ENCODE results near the gene ZDHHC8.

Gene ZDHHC8

DNA sequence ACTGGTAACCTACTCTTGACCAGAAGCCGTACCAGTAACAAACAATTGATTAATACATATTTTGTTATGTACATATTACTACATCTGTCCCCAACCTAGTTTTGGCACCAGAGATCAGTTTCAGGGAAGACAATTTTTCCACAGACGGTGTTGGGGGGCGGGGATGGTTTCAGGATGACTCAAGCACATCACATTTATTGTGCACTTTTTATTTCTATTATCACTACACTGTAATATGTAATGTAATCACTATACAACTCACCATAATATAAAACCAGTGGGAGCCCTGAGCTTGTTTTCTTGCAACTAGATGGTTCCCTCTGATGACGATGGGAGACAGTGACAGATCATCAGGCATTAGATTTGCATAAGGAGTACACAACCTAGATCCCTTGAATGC is 36.1 kb upstream of the ZDHHC8 start:
- no peak for DNase-seq (ENCODE audit: low read depth in 2 of 3, low spot score in 2 of 3)

GRCh38 chr22:20096574-20097420 is 34.8 kb upstream of the ZDHHC8 start:
- DNase-seq (ENCODE audit: low read depth in 2 of 3, low spot score in 2 of 3), result no peak

DNA sequence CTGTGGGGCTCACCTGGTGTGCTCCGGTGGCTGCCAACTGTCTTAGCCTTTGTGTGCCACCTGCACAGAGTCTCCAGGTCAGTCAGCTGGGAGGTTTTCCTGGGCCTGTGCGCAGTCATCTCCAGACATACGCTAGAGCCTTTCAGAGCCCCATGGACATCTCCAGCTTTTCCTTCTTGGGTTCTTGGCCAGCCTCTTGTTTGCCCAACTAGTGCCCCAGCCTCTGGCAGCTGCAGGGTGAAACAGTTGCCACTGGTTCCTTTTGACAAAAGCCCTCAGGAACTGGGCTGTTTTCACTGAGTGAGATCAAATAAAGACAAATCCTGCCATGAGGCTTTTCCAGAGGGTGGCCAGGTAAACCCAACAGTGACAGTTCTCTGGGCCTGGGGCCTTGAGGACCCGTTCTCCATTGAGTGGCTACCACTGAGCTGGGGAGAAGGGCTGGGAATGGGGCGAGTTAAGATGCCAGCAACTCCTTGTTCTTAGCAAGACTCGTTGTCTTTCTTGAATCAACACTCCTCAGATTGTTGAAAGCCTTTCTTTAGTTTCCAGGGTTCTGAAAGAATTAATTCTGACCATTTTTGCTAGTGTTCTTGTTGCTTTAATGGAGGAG is 32.4 kb upstream of the ZDHHC8 start:
- no peak for DNase-seq (ENCODE audit: low read depth in 2 of 3, low spot score in 2 of 3)

GRCh38 chr22:20101638-20102037 is 30.0 kb upstream of the ZDHHC8 start:
- DNase-seq (ENCODE audit: low read depth in 2 of 3, low spot score in 2 of 3), result no peak

DNA sequence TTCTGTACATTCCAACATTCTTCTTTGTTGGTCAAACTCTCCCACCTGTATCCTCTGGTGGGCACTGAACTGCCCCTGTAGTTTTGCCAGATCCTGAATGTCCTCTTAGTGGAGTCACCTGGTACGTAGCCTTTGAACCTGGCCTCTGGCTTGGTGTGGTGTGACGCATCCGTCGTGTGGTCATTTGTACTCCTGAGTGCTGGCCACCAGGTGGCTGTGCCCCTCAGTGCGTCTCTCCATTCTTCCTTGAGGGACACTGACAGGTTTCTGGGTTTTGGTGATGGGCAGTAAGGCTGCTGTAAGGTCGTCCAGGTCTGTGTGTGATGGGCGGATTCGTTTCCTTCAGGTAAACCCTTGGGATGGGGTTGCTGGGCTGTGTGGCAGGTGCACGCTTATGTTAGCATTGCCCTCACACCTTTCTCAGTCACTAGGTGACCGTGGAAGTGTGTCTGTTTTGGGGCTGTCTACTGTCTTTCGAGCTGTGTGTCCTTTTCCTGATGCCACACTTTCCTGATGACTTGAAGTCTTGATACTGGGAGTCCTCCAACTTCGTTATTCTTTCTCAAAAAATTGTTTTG is 29.3 kb upstream of the ZDHHC8 start:
- DNase-seq (ENCODE audit: low read depth in 2 of 3, low spot score in 2 of 3), result no peak

- no peak for DNase-seq (ENCODE audit: low read depth in 2 of 3, low spot score in 2 of 3)
These were observed 26.0 kb upstream of the ZDHHC8 start for GRCh38 chr22:20105456-20106204.

DNA sequence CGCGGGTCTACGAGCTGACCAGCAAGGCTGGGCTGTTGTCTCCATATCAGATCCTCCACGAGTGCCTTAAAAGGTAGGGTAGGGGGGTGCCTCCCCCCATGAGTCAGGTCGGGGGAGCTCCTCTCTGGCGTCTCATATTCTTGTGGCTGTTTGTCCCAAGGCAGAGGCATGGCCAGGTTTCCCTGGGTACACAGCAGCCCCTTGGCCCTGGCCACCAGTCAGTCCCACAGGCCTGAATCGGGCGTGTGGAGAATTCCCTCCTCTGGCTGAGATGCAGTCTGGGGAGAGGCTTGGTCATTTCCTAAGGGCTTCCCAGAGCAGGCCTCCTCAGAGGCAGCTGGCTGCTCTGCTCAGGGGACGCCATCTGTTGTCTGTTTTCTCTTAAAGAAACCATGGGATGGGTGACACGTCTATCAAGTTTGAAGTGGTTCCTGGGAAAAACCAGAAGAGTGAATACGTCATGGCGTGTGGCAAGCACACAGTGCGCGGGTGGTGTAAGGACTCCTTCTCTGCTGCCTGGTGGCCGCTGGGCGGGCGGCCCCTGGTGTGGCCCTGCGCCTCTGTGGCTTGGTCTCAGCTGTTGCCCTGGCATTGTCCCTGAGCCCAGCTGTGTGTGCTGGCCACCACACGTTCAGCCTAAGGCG is 25.3 kb upstream of the ZDHHC8 start:
- no peak for DNase-seq (ENCODE audit: low read depth in 2 of 3, low spot score in 2 of 3)

DNA sequence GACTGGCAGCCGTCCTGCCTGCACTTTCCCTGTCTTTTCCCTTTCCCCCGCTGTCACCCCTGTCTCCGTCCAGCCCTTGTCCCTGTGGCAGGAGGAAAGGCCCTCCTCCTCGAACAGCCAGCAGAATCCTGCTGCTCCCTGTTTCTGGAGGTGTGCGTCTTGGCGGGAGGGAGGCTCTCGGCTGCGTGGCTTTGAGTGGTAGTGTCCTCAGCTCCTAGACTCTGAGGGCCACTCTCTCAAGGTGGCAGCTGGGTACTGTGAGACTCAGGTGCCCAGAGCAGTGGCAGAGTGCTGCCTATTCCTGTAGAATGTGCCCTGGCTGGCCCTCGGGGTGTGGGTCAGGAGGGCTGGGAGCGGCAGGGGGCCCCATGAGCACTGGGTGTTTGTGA is 24.8 kb upstream of the ZDHHC8 start:
- DNase-seq (ENCODE audit: low read depth in 2 of 3, low spot score in 2 of 3), result no peak

DNA sequence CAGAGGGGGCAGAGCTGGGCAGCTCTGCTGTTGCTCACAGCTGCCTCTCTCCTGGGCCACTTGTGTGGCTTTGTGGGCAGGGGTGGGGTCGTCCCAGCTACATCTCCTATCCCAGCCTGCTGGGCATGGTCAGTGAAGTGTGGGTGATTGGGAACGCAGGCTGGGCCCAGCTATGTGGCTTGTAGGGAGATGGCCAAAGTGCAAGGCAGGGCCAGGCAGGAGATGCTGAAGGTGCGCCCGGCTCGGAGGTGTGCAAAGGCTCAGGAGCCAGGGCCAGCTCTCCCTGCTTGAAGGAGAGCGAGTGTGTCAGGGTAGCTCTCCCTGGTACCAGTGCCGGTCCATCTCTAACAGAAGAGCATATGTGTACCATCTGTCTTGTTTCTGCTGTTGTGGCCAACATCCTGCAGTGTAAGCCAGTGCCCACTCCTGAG is 24.1 kb upstream of the ZDHHC8 start:
- no peak for DNase-seq (ENCODE audit: low read depth in 2 of 3, low spot score in 2 of 3)

GRCh38 chr22:20107951-20108756 is 23.4 kb upstream of the ZDHHC8 start:
- DNase-seq (ENCODE audit: low read depth in 2 of 3, low spot score in 2 of 3), result no peak

DNA sequence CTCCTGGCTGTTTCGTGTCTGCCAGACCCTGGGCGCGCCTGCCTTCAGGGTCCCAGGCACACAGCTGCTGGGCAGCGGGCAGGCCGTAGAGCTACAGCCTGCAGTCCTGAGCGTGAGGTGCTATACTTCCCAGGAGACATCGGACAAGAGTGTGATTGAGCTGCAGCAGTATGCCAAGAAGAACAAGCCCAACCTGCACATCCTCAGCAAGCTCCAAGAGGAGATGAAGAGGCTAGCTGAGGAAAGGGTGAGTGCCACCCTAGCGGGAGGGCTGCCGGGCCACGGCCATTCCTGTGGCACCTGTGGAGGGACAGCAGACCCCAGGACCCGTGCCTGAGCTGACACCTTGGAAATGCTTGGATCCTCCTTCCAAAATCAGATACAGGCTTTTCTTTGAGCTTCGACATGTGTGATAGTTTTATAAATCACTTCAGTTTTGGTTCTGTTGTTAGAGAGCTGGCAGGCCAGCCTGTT is 22.8 kb upstream of the ZDHHC8 start:
- no peak for DNase-seq (ENCODE audit: low read depth in 2 of 3, low spot score in 2 of 3)

GRCh38 chr22:20109411-20110358 is 21.9 kb upstream of the ZDHHC8 start:
- DNase-seq (ENCODE audit: low read depth in 2 of 3, low spot score in 2 of 3), result no peak

- DNase-seq (ENCODE audit: low read depth in 2 of 3, low spot score in 2 of 3), result no peak
These were observed 21.1 kb upstream of the ZDHHC8 start for GRCh38 chr22:20110359-20110985.

GRCh38 chr22:20111045-20111688 is 20.4 kb upstream of the ZDHHC8 start:
- no peak for DNase-seq (ENCODE audit: low read depth in 2 of 3, low spot score in 2 of 3)

GRCh38 chr22:20111689-20112622 is 19.6 kb upstream of the ZDHHC8 start:
- no peak for DNase-seq (ENCODE audit: low read depth in 2 of 3, low spot score in 2 of 3)

DNA sequence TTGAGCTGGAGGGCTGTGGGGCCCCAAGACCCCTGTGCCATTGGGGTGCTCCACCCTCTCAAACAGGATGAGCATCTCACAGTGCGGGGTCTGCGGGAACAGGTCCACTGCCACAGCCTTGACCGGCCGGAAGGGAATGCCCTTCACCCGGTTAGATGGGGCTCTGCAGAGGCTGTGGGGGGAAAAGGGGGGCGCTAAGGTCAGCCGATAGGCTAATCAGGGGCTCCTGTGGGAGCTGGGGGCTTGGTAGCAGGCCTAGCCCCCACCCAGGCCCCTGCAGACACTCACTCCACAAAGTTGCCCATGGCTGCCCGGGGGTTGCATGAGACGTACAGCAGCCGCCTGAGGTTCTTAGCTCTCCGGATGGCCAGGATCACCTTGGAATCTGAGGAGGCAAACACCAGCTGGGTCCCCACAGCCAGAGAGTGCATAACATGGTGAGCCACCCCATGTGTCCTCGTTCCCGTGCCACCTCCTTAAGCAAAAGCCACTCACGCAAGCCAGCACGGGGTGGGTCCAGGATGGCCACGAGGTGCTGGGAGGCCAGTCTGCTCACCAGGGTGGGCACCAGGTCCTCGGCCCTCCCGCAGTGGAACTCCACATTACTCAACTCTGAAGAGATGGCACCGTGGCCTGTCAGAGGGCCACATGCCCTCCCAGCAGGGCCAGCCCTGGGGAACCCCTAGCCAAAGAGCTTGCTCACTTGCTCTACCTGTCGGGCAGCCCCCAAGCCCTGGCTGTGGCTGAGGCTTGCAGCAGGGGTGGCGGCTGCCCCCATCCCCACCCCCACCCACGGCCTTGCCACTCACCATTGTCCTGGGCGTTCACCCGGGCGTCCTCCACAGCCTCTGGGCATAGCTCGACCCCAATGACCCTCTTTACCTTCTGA is 18.7 kb upstream of the ZDHHC8 start:
- no peak for DNase-seq (ENCODE audit: low read depth in 2 of 3, low spot score in 2 of 3)
